ENCODE data around the gene ZNF880.
A peak's percentile ranks its signal among the peaks of the same experiment; 100 is the strongest.
"Not testable (repeated sequence)": the region's sequence is repeated elsewhere in the genome, so short reads cannot be mapped to it uniquely, and the experiment has no call there.

Gene ZNF880

DNA sequence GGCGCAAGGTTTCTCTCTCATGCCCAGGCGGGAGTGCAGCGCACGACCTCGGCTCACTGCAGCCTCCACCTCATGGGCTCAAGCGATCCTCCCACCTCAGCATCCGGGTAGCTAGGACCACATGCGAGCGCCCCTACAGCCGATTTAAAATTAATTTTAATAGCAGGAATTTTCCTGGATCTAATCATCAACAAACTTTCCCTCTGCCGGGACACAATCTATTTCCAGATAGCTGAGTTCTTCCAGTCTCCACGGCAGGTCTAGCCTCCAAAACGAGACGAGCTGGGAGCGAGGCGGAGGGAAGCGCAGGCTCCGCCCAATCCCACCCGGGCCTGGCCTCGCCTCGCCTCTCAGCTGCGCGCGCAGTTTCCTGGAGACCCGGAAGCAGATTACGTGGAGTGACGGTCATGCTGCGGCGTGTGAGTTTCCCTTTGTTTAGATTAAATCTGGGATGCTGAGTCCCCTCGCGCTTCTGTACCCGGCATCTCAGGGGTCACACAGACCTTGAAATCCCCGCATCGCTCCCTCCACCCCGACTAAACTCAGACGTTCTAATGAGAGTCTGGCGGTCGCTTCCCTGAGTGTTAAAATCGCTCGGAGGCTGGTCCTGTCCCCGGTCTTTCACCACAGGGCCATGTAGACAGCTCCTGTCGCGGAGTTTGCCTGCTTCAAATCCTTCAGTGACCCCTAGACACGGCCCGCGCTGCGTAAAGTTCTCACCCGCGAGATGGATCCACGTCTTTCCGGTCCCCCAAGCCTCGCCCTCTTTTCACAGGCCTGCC, at the start of gene ZNF880:
ZNF880 (plus strand) TSS at position 365 of the 782 bp plus-strand sequence; CDS start at position 408, 43 bp downstream.
- peak; percentile 91 for DNase-seq (ENCODE audit: low spot score)

DNA sequence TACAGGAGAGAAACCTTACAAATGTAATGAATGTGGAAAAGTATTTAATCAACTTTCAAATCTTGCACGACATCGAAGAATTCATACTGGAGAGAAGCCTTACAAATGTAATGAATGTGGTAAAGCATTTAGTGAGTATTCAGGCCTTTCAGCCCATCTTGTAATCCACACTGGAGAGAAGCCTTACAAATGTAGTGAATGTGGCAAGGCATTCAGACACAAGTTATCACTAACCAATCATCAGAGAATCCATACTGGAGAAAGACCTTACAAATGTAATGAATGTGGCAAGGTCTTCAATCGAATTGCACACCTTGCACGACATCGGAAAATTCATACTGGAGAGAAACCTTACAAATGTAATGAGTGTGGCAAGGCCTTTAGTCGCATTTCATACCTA, 47.3 kb upstream of the ZNF880 start:
- no peak for DNase-seq (ENCODE audit: low spot score)

- no peak for DNase-seq (ENCODE audit: low spot score)
These were observed 38.0 kb upstream of the ZNF880 start for GRCh38 chr19:52331757-52332156.

DNA sequence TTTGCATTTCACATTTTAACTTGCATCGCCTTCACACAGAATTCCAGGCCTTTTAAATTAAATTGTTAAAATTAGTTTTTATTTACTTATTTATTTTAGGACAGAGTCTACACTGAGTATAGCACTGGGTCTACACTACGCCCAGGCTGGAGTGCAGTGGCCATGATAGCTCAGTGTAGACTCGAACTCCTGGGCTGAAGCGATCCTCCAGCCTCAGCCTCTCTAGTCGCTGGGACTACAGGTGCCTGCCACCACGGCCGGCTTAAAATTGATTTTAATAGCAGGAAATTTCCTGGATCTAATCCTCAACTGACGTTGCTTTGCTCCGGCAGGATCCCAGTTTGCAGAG, 34.0 kb upstream of the ZNF880 start:
- no peak for DNase-seq (ENCODE audit: low spot score)

- peak; percentile 87 for DNase-seq (ENCODE audit: low spot score)
These were observed 33.5 kb upstream of the ZNF880 start, which contains the start of gene ZNF610 for GRCh38 chr19:52336117-52336790. Gene ZNF610, plus strand, starts transcription at chr19:52336243. Its CDS starts 12,930 bp downstream, at chr19:52349173.

DNA sequence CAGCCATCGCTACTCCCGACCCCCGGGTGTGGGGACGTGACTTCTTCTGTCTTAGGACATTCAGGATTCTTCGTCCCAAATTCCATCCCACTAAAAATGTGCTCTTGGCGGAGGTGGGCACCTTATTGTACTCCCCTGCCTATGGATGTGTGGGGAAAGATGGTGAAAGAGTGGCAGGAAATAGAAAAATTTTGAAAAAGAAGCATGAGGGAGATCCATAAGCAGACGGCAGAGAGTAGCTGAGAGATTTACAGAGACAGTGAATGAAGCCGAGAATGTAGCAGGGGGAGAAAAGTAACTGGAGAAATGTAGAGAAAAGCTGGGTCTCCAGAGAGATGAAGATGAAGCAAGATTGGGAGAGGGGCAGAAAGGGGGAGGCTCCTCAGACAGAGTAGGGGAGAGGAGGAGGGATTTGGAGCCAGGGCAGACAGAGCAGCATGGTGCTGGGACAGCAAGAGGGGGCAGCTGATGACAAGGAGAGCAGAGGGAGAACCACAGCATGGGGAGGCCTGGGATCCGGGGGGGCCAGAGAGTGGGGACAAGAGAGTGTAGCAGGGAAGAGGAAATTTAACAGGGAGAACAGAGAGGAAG, 32.8 kb upstream of the ZNF880 start:
- no peak for DNase-seq (ENCODE audit: low spot score)

- not testable (repeated sequence) for DNase-seq (ENCODE audit: low spot score)
These were observed 30.7 kb upstream of the ZNF880 start for GRCh38 chr19:52339022-52339421.

DNA sequence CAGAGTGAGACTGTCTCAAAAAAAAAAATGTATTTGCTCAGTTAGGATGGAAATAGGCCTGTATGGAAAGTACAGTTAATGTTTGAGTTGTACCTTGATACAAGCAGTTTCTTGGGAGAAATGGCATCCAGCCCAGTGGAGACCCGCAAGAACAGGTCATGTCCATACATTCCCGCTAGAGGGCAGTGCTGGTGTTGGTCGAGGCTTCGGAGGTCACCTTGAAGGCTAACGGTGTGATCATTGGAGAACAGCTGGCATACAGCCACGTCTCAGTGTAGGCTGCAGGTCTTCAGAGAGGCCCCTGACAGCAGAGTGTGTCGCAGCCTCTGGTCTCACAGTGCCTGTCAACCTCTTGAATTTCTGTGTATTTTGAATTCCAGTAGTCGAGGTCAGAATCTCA, 26.2 kb upstream of the ZNF880 start:
- DNase-seq (ENCODE audit: low spot score) = peak; percentile 58

GRCh38 chr19:52345162-52345561, 24.6 kb upstream of the ZNF880 start:
- no peak for DNase-seq (ENCODE audit: low spot score)

- no peak for DNase-seq (ENCODE audit: low spot score)
These were observed 18.2 kb upstream of the ZNF880 start for GRCh38 chr19:52351512-52351911.

GRCh38 chr19:52366414-52366824, 3.3 kb upstream of the ZNF880 start:
- no peak for DNase-seq (ENCODE audit: low spot score)

DNA sequence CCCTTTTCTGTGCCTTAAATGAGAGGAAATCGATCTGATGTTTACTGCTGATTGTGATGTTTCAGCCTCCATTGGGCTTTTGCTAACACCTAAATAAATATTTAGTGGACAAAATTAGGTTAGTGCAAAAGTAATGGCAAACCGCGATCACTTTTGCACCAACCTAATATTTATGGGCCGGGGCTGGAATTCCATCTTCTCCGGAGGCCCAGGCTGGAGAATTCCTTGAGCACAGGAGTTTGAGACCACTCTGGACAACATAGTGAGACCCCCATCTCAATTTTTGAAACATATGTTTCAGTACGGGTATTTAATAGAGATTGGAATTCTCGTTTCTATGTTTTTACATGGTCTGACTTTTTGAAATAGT, 603 bp downstream of the ZNF880 start:
- no peak for DNase-seq (ENCODE audit: low spot score)

DNA sequence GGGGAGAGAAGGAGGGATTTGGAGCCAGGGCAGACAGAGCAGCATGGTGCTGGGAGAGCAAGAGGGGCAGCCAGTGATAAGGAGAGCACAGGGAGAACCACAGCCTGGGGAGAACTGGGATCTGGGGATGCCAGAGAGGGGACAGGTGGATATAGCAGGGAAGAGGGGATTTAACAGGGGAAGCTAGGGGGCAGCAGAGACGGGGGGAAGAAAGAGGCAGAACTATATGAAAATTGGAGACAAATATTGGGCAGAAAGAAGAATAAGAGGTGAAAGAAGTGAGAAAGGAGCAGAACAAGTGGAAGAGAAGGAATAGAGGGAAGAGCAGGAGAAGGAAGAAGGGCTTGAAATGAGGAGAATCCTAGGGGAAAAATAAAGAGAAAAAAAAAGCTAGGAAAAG, 21.4 kb downstream of the ZNF880 start:
- no peak for DNase-seq (ENCODE audit: low spot score)

GRCh38 chr19:52397310-52398080, 27.8 kb downstream of the ZNF880 start, which contains the start of gene ZNF528:
Gene ZNF528, plus strand, starts transcription at chr19:52397849. Its CDS starts 4,165 bp downstream, at chr19:52402014.
- peak; percentile 89 for DNase-seq (ENCODE audit: low spot score)

DNA sequence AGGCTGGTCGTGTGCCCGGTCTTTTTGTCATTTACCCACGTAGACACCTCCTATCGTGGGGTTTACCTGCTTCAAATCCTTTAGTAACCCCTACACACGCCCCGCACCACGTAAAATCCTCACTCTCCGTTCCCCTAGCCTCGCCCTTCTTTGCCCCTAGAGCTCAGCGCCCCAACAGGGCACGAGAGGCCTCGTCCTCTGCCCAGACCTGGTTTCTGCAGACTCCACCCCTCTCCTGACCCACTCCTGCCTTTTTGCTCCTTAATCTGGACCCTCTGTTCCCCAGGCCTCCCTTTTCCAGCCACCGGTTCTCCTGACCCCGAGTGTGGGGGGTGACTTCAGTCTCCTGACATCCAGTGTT, 28.3 kb downstream of the ZNF880 start:
- no peak for DNase-seq (ENCODE audit: low spot score)

GRCh38 chr19:52410276-52410675, 40.6 kb downstream of the ZNF880 start:
- no peak for DNase-seq (ENCODE audit: low spot score)

GRCh38 chr19:52415711-52416110, 46.0 kb downstream of the ZNF880 start:
- no peak for DNase-seq (ENCODE audit: low spot score)

DNA sequence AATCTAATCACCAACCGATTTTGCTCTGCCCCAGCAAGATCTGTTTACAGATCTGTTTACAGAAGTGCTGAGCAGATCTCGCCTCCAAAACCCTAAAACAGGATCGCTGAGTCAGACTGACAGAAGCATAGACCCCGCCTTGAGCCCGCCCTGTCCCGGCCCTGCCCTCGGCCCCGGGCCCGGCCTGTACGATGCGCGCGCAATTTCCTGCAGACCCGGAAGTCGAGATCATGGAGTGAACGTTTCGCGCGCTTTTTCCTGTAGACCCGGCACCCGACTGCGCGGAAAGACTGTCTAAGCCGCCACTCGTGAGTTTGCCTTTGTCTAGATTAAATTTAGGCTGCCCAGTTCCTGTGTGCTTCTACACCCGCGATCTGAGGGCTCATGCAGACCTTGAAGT, 59.2 kb downstream of the ZNF880 start, which contains the start of gene ZNF534:
ZNF534 (plus strand) TSS at position 212 of the 400 bp plus-strand sequence. CDS start 2,327 bp downstream, outside the sequence.
- DNase-seq (ENCODE audit: low spot score) = no peak
